ENCODE data around the gene COA1.
"Not testable (repeated sequence)": the region's sequence is repeated elsewhere in the genome, so short reads cannot be mapped to it uniquely, and the experiment has no call there.

GRCh38 chr7:43715966-43716365, 13.4 kb downstream of the COA1 start:
- TF ChIP-seq CTCF, POLR2A (IDR thresholded peaks at IDR 0.05): not testable (repeated sequence)
